Superior temporal gyrus (tissue), 1 donor: ENCODE results near the gene CYP4X1.
"Not testable (repeated sequence)": the region's sequence is repeated elsewhere in the genome, so short reads cannot be mapped to it uniquely, and the experiment has no call there.

Experiments used
- DNase-seq: peaks from one replicate; pipeline ENCODE4 v3.0.0-alpha.2; 2016; ENCODE audit errors: extremely low spot score

The CYP4X1 gene

GRCh38 chr1:47069509-47069908, 46.0 kb downstream of the CYP4X1 start:
- DNase-seq: not testable (repeated sequence)

GRCh38 chr1:47089356-47089755, 65.9 kb downstream of the CYP4X1 start:
- peak; percentile 37 for DNase-seq

- DNase-seq: not testable (repeated sequence)
Observed at GRCh38 chr1:47091476-47091875, 68.0 kb downstream of the CYP4X1 start.
